SKM-1 (cell line): ENCODE data around the gene SLC39A11.
"Not testable (repeated sequence)": the region's sequence is repeated elsewhere in the genome, so short reads cannot be mapped to it uniquely, and the experiment has no call there.

Source experiments
- DNase-seq: peaks from one replicate; lab custom pipeline; 2025; ENCODE audit not compliant: unreplicated experiment; lab: John Stamatoyannopoulos, UW

SLC39A11 gene

GRCh38 chr17:72640415-72641165, 451.9 kb downstream of the SLC39A11 start:
- DNase-seq: no peak

GRCh38 chr17:72639711-72640110, 452.8 kb downstream of the SLC39A11 start:
- DNase-seq: no peak

- DNase-seq: not testable (repeated sequence)
These were observed 453.6 kb downstream of the SLC39A11 start for GRCh38 chr17:72638932-72639331.

GRCh38 chr17:72635034-72635635, 457.4 kb downstream of the SLC39A11 start:
- DNase-seq: no peak

- no peak for DNase-seq
These were observed 457.9 kb downstream of the SLC39A11 start for GRCh38 chr17:72634621-72635020.

GRCh38 chr17:72631949-72632684, 460.4 kb downstream of the SLC39A11 start:
- DNase-seq: no peak

GRCh38 chr17:72631568-72631948, 460.9 kb downstream of the SLC39A11 start:
- no peak for DNase-seq

GRCh38 chr17:72624652-72625051, 467.8 kb downstream of the SLC39A11 start:
- DNase-seq: no peak

- DNase-seq: no peak
These were observed 468.3 kb downstream of the SLC39A11 start for GRCh38 chr17:72624226-72624625.

GRCh38 chr17:72622661-72623433, 469.6 kb downstream of the SLC39A11 start:
- no peak for DNase-seq

GRCh38 chr17:72619976-72620650, 472.4 kb downstream of the SLC39A11 start:
- no peak for DNase-seq

GRCh38 chr17:72618001-72618509, 474.4 kb downstream of the SLC39A11 start:
- no peak for DNase-seq

GRCh38 chr17:72617557-72617956, 474.9 kb downstream of the SLC39A11 start:
- no peak for DNase-seq

GRCh38 chr17:72616447-72616846, 476.0 kb downstream of the SLC39A11 start:
- DNase-seq: no peak

GRCh38 chr17:72615627-72615991, 476.9 kb downstream of the SLC39A11 start:
- DNase-seq: no peak

GRCh38 chr17:72614871-72615626, 477.4 kb downstream of the SLC39A11 start:
- no peak for DNase-seq

- no peak for DNase-seq
These were observed 478.0 kb downstream of the SLC39A11 start for GRCh38 chr17:72614476-72614870.

- DNase-seq: no peak
These were observed 478.6 kb downstream of the SLC39A11 start for GRCh38 chr17:72613806-72614292.

GRCh38 chr17:72613396-72613795, 479.1 kb downstream of the SLC39A11 start:
- no peak for DNase-seq

GRCh38 chr17:72611172-72611571, 481.3 kb downstream of the SLC39A11 start:
- no peak for DNase-seq
